HG02970 (cell line): ENCODE results near the gene SLC25A33.

Experiments used
- ATAC-seq: cut with Tn5 transposase; IDR thresholded peaks from one replicate; pipeline ENCODE4 v1.9.1; 2021; ENCODE audit warnings: mild to moderate bottlenecking, moderate library complexity, moderate number of reproducible peaks; ENCODE audit not compliant: unreplicated experiment, low FRiP score

Gene SLC25A33

GRCh38 chr1:9599741-9600140 lies 60.5 kb downstream of the SLC25A33 start:
- ATAC-seq, result no peak

- ATAC-seq, result no peak
These were observed 61.9 kb downstream of the SLC25A33 start for GRCh38 chr1:9600861-9601834.

GRCh38 chr1:9601942-9602793 lies 62.9 kb downstream of the SLC25A33 start:
- ATAC-seq, result no peak

- no peak for ATAC-seq
These were observed 63.5 kb downstream of the SLC25A33 start for GRCh38 chr1:9602794-9603167.

- no peak for ATAC-seq
These were observed 64.0 kb downstream of the SLC25A33 start for GRCh38 chr1:9603307-9603706.

- no peak for ATAC-seq
These were observed 64.8 kb downstream of the SLC25A33 start for GRCh38 chr1:9603766-9604753.

- no peak for ATAC-seq
These were observed 65.6 kb downstream of the SLC25A33 start for GRCh38 chr1:9604836-9605235.

- no peak for ATAC-seq
These were observed 66.7 kb downstream of the SLC25A33 start for GRCh38 chr1:9605946-9606455.

- ATAC-seq, result no peak
These were observed 67.2 kb downstream of the SLC25A33 start for GRCh38 chr1:9606458-9606857.

- no peak for ATAC-seq
These were observed 67.7 kb downstream of the SLC25A33 start for GRCh38 chr1:9606948-9607347.

GRCh38 chr1:9607352-9607751 lies 68.1 kb downstream of the SLC25A33 start:
- ATAC-seq, result no peak

- ATAC-seq, result no peak
These were observed 70.7 kb downstream of the SLC25A33 start for GRCh38 chr1:9609998-9610397.

GRCh38 chr1:9610548-9610947 lies 71.3 kb downstream of the SLC25A33 start:
- ATAC-seq, result no peak

- no peak for ATAC-seq
These were observed 72.5 kb downstream of the SLC25A33 start for GRCh38 chr1:9611716-9612115.

- no peak for ATAC-seq
These were observed 73.0 kb downstream of the SLC25A33 start for GRCh38 chr1:9612162-9612845.

- no peak for ATAC-seq
These were observed 73.8 kb downstream of the SLC25A33 start for GRCh38 chr1:9612871-9613624.

GRCh38 chr1:9613625-9614299 lies 74.5 kb downstream of the SLC25A33 start:
- no peak for ATAC-seq
